HCT116 (cell line): ENCODE data around the gene MAP2K2. TPM values are rescaled to one million over a fixed set of nuclear protein-coding genes. Genes with fewer than 3 reads are reported as not detected.

Source experiments
- ATAC-seq: fragments of 200-7000 bp; cut with Tn5 transposase; 2 replicates; pipeline ENCODE4 v1.9.1; 2020; ENCODE audit warnings: mild to moderate bottlenecking, moderate library complexity
- BruUV-seq: library from RNA; stranded (reverse); fragments of 400-500 nt; replicated peaks from 2 replicates; lab custom pipeline; 2021; lab: Mats Ljungman, UMichigan
- CTCF ChIA-PET: fragments of 300-600 bp; sonication (Branson Sonifier 250); formaldehyde crosslinking; loops from one replicate; lab custom pipeline; 2021; ENCODE audit warnings: antibody characterized with exemption; lab: Charles Lee
- POLR2A ChIA-PET: fragments of 300-600, 350-600 bp; sonication (Branson Sonifier 250); formaldehyde crosslinking; loops from one replicate; lab custom pipeline; 2021; ENCODE audit warnings: antibody characterized with exemption; lab: Charles Lee
- RAD21 ChIA-PET, 2 experiments: fragments of 300-600 bp; sonication (Branson Sonifier 250); formaldehyde crosslinking; loops; one replicate each; lab custom pipeline; 2023; ENCODE audit warnings: low total read pairs in 2 of 2; ENCODE audit not compliant: uncharacterized antibody in 2 of 2, unreplicated experiment in 2 of 2, low non-redundant PET in 1 of 2; lab: Charles Lee
- DNase-seq: peaks from one replicate; pipeline ENCODE4 v3.0.0-alpha.2; 2010; ENCODE audit warnings: low read depth, low spot score
- H2AFZ ChIP-seq: fragments of 200-600 bp; shearing (Covaris generic), sonication (generic); 2 replicates; pipeline ENCODE4 v1.6.1; 2017; ENCODE audit warnings: low read depth, mixed run types, mixed read lengths, antibody characterized with exemption, low read length; ENCODE audit not compliant: poor library complexity, severe bottlenecking
- H3K27ac ChIP-seq: 2 replicates; pipeline ENCODE4 v1.5.1; 2012; ENCODE audit warnings: low read depth, low read length
- H3K27me3 ChIP-seq: fragments of 200-600 bp; sonication (generic); 2 replicates; pipeline ENCODE4 v1.6.1; 2016; ENCODE audit warnings: mixed run types, low read length, mixed read lengths; ENCODE audit not compliant: insufficient read depth
- H3K36me3 ChIP-seq, 2 experiments: fragments of 200-500 bp in 1 of 2; fragments of 200-600 bp in 1 of 2; sonication (Bioruptor generic) in 1 of 2; sonication (generic) in 1 of 2; 2 replicates each; pipeline versions ENCODE4 v1.5.1 to v1.6.1; 2014 to 2016; ENCODE audit warnings: low read length in 2 of 2, inconsistent platforms in 1 of 2, mixed read lengths in 1 of 2, mixed run types in 1 of 2; ENCODE audit not compliant: insufficient read depth in 2 of 2, control insufficient read depth in 1 of 2
- H3K4me1 ChIP-seq, 2 experiments: fragments of 200-600 bp in 1 of 2; sonication (generic) in 1 of 2; 2 replicates each; pipeline versions ENCODE4 v1.5.1 to v1.6.1; 2012 to 2017; ENCODE audit warnings: low read length in 2 of 2, inconsistent platforms in 1 of 2, mild to moderate bottlenecking in 1 of 2, mixed read lengths in 1 of 2, mixed run types in 1 of 2, moderate library complexity in 1 of 2; ENCODE audit not compliant: insufficient read depth in 2 of 2, control insufficient read depth in 1 of 2
- H3K4me2 ChIP-seq: fragments of 200-600 bp; sonication (generic); 2 replicates; pipeline ENCODE4 v1.6.1; 2017; ENCODE audit warnings: mixed run types, low read length, mixed read lengths
- H3K4me3 ChIP-seq, 2 experiments: fragments of 200-600 bp in 1 of 2; sonication (generic) in 1 of 2; replicated peaks in 1 of 2; 2 replicates each; pipeline ENCODE4 v1.5.1; 2011 to 2016; ENCODE audit warnings: low read length in 2 of 2, control low read depth in 1 of 2, low read depth in 1 of 2, mild to moderate bottlenecking in 1 of 2, mixed read lengths in 1 of 2, mixed run types in 1 of 2
- H3K79me2 ChIP-seq: fragments of 200-600 bp; sonication (generic); 2 replicates; pipeline ENCODE4 v1.6.1; 2017; ENCODE audit warnings: mild to moderate bottlenecking, mixed run types, low read length, moderate library complexity, mixed read lengths; ENCODE audit not compliant: insufficient read depth
- H3K9ac ChIP-seq: fragments of 200-600 bp; sonication (generic); 2 replicates; pipeline ENCODE4 v1.6.1; 2016; ENCODE audit warnings: low read length, mixed read lengths
- H3K9me2 ChIP-seq: fragments of 200-600 bp; sonication (generic), shearing (Covaris generic); 2 replicates; pipeline ENCODE4 v1.6.1; 2017; ENCODE audit warnings: mixed run types, mild to moderate bottlenecking, moderate library complexity; ENCODE audit not compliant: insufficient read depth
- H3K9me3 ChIP-seq, 2 experiments: fragments of 200-500 bp in 1 of 2; fragments of 200-600 bp in 1 of 2; sonication (Bioruptor generic) in 1 of 2; sonication (generic) in 1 of 2; 2 replicates each; pipeline ENCODE4 v1.6.1; 2014 to 2017; ENCODE audit warnings: low read length in 2 of 2, mixed read lengths in 2 of 2, inconsistent platforms in 1 of 2, low read depth in 1 of 2, mild to moderate bottlenecking in 1 of 2, mixed run types in 1 of 2, moderate library complexity in 1 of 2; ENCODE audit not compliant: control insufficient read depth in 1 of 2, insufficient read depth in 1 of 2
- H4K20me1 ChIP-seq: fragments of 200-600 bp; sonication (generic), shearing (Covaris generic); 2 replicates; pipeline ENCODE4 v1.6.1; 2017; ENCODE audit warnings: mixed run types, mild to moderate bottlenecking, moderate library complexity; ENCODE audit not compliant: insufficient read depth
- CBX3 ChIP-seq: IDR thresholded peaks from 2 replicates; pipeline ENCODE4 v1.6.1; 2012; ENCODE audit warnings: low read depth
- CEBPB ChIP-seq: IDR thresholded peaks from 2 replicates; pipeline ENCODE4 v1.6.1; 2012; ENCODE audit warnings: low read depth
- EGR1 ChIP-seq: IDR thresholded peaks from 2 replicates; pipeline ENCODE4 v1.6.1; 2012; ENCODE audit warnings: low read depth
- ELF1 ChIP-seq: IDR thresholded peaks from 2 replicates; pipeline ENCODE4 v1.6.1; 2012; ENCODE audit warnings: low read depth, borderline replicate concordance
- EZH2 ChIP-seq: fragments of 200-600 bp; sonication (generic); IDR thresholded peaks from 2 replicates; pipeline ENCODE4 v1.6.1; 2017; ENCODE audit warnings: antibody characterized with exemption, mixed run types
- EZH2phosphoT487 ChIP-seq: fragments of 200-600 bp; IDR thresholded peaks from 2 replicates; pipeline ENCODE4 v1.6.1; 2018; ENCODE audit warnings: antibody characterized with exemption, borderline replicate concordance
- FOSL1 ChIP-seq: IDR thresholded peaks from 2 replicates; pipeline ENCODE4 v1.6.1; 2012; ENCODE audit warnings: low read depth
- MAX ChIP-seq: IDR thresholded peaks from 2 replicates; pipeline ENCODE4 v1.6.1; 2012
- POLR2A ChIP-seq: IDR thresholded peaks from 2 replicates; pipeline ENCODE4 v1.7.0; 2011; ENCODE audit warnings: borderline replicate concordance; ENCODE audit not compliant: insufficient read depth, insufficient read length; ENCODE audit errors: extremely low read depth
- RAD21 ChIP-seq: IDR thresholded peaks from 2 replicates; pipeline ENCODE4 v1.6.1; 2012; ENCODE audit warnings: low read depth, mild to moderate bottlenecking
- SIN3A ChIP-seq: IDR thresholded peaks from 2 replicates; pipeline ENCODE4 v1.6.1; 2012; ENCODE audit warnings: low read depth
- SP1 ChIP-seq: IDR thresholded peaks from 2 replicates; pipeline ENCODE4 v1.6.1; 2012; ENCODE audit warnings: low read depth
- SRF ChIP-seq: IDR thresholded peaks from 2 replicates; pipeline ENCODE4 v1.6.1; 2012; ENCODE audit warnings: low read depth
- TCF7L2 ChIP-seq: IDR thresholded peaks from 2 replicates; pipeline ENCODE4 v1.7.0; 2011; ENCODE audit warnings: borderline replicate concordance, inconsistent platforms; ENCODE audit not compliant: insufficient read depth, insufficient read length; ENCODE audit errors: extremely low read depth
- YY1 ChIP-seq: IDR thresholded peaks from 2 replicates; pipeline ENCODE4 v1.6.1; 2011; ENCODE audit warnings: low read length, low read depth, moderate library complexity, mild to moderate bottlenecking; ENCODE audit not compliant: insufficient replicate concordance; ENCODE audit errors: extremely low read depth
- ZFX ChIP-seq: fragments of 450-650 bp; IDR thresholded peaks from 2 replicates; pipeline ENCODE4 v1.6.1; 2017
- ZNF274 ChIP-seq: fragments of 200-500 bp; sonication (Bioruptor generic); IDR thresholded peaks from 2 replicates; pipeline ENCODE4 v1.6.1; 2014; ENCODE audit warnings: mild to moderate bottlenecking, low read depth, low read length, inconsistent platforms
- intact Hi-C: fragments of 100-400 bp; cut with micrococcal nuclease; formaldehyde crosslinking; loops from 2 replicates; pipeline ENCODE4 v1.10.0; 2022
- total RNA-seq: library from RNA; stranded (reverse); gene quantifications from one replicate; pipeline ENCODE4 v1.2.1, GENCODE V29; 2021; ENCODE audit not compliant: unreplicated experiment
- TF ChIP-seq, protein P1 (sequence below): IDR thresholded peaks from 2 replicates; pipeline ENCODE4 v1.6.1; 2012
- TF ChIP-seq, protein P2 (sequence below): IDR thresholded peaks from 2 replicates; pipeline ENCODE4 v1.6.1; 2012; ENCODE audit warnings: low read depth

Gene MAP2K2
- total RNA-seq, 1 experiment from 2014 or later, result 186 TPM

DNA sequence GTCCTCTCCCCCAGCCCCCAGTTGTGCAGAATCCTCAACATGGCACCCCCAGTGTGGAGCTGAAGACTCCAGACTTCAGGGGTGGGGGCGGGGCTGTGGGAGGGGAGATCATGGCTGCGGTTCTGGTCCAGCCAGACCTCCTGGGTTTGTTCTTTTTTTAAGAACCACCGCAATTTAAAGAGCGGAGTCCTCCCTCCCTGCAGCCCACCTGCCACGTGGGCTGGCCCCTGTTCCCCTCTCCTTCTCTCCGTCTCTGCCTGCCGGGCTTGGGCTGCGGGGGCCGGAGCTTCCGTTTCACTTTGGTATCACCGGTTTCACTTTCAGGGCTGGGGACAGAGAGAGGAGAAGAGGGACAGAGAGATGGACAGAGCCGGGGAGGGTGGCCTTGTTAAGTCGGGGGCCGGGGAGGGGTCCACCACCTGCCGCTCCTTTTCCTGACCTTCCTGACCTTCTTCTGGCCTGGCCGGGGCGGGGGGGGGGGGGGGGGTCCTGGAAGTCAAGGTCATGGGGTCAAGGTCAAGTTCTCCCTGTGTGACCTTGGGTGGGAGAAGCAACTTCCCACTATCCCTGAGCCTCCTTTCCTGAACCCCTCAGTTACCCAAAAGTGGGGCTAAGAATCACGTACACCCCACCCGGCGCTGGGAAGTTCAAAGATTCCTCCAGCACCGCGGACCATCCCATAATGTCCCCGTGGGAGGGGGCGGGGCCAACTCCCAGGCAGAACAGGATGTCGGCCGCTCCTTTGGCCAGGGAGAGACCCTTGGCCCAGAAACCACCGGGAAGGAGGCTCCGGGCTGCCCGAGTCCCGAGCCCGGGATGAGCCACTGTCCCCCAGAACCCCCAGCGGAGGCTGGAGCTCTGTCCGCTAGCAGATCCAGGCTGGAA is 45.9 kb downstream of the MAP2K2 start:
- H3K4me3 ChIP-seq, result no peak overlapping the region
- no peak for DNase-seq
- TF ChIP-seq EGR1 (no peak), ZNF274 (no peak), MAX (no peak), SRF (no peak), TCF7L2 (no peak)
- TF ChIP-seq, protein P1, sequence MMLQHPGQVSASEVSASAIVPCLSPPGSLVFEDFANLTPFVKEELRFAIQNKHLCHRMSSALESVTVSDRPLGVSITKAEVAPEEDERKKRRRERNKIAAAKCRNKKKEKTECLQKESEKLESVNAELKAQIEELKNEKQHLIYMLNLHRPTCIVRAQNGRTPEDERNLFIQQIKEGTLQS, result no peak
- peaks cover 12 to 32% of the 10 kb centered on the region in 2 experiments for H3K4me1 ChIP-seq
- ChIA-PET CTCF (no interaction called here), POLR2A (no interaction called here), RAD21 (no interaction called here)
- H3K27me3 ChIP-seq, result no peaks in the 10 kb centered on the region
- no TSS peak for BruUV-seq
- no peak for ATAC-seq
- intact Hi-C loops, result no loop called here
- no peaks in the 10 kb centered on the region for H4K20me1 ChIP-seq
- no peaks in the 10 kb centered on the region for H3K79me2 ChIP-seq
- H2AFZ ChIP-seq, result no peak overlapping the region
- H3K4me2 ChIP-seq, result no peak overlapping the region
- H3K36me3 ChIP-seq, result no peaks in the 10 kb centered on the region
- no peaks in the 10 kb centered on the region for H3K9me3 ChIP-seq
- H3K9ac ChIP-seq, result no peak overlapping the region
- H3K9me2 ChIP-seq, result no peaks in the 10 kb centered on the region
- H3K27ac ChIP-seq, result no peak overlapping the region

GRCh38 chr19:4077007-4077374 is 46.9 kb downstream of the MAP2K2 start:
- no peak overlapping the region for H2AFZ ChIP-seq
- H4K20me1 ChIP-seq, result no peaks in the 10 kb centered on the region
- H3K9ac ChIP-seq, result no peak overlapping the region
- ATAC-seq (no peak), DNase-seq (no peak)
- no peaks in the 10 kb centered on the region for H3K79me2 ChIP-seq
- H3K27me3 ChIP-seq, result no peaks in the 10 kb centered on the region
- ChIA-PET POLR2A (no interaction called here), CTCF (interaction anchor here (0.6 kb wide), 1 partner anchor 87 kb away, joined by 5 read pairs; no protein-coding TSS in a partner anchor), RAD21 (no interaction called here)
- no peak overlapping the region for H3K27ac ChIP-seq
- H3K9me2 ChIP-seq, result no peaks in the 10 kb centered on the region
- peaks cover 12 to 32% of the 10 kb centered on the region in 2 experiments for H3K4me1 ChIP-seq
- no peak overlapping the region for H3K4me2 ChIP-seq
- no TSS peak for BruUV-seq
- intact Hi-C loops, result no loop called here
- H3K36me3 ChIP-seq, result no peaks in the 10 kb centered on the region
- H3K4me3 ChIP-seq, result no peak overlapping the region
- H3K9me3 ChIP-seq, result no peaks in the 10 kb centered on the region
- TF ChIP-seq ZNF274 (no peak), POLR2A (no peak), YY1 (no peak), ELF1 (no peak), ZFX (no peak), CBX3 (no peak), SIN3A (no peak), RAD21 (no peak), SP1 (no peak), EGR1 (no peak), FOSL1 (no peak), SRF (no peak), EZH2phosphoT487 (no peak), EZH2 (no peak), CEBPB (no peak)
- TF ChIP-seq, protein P2, sequence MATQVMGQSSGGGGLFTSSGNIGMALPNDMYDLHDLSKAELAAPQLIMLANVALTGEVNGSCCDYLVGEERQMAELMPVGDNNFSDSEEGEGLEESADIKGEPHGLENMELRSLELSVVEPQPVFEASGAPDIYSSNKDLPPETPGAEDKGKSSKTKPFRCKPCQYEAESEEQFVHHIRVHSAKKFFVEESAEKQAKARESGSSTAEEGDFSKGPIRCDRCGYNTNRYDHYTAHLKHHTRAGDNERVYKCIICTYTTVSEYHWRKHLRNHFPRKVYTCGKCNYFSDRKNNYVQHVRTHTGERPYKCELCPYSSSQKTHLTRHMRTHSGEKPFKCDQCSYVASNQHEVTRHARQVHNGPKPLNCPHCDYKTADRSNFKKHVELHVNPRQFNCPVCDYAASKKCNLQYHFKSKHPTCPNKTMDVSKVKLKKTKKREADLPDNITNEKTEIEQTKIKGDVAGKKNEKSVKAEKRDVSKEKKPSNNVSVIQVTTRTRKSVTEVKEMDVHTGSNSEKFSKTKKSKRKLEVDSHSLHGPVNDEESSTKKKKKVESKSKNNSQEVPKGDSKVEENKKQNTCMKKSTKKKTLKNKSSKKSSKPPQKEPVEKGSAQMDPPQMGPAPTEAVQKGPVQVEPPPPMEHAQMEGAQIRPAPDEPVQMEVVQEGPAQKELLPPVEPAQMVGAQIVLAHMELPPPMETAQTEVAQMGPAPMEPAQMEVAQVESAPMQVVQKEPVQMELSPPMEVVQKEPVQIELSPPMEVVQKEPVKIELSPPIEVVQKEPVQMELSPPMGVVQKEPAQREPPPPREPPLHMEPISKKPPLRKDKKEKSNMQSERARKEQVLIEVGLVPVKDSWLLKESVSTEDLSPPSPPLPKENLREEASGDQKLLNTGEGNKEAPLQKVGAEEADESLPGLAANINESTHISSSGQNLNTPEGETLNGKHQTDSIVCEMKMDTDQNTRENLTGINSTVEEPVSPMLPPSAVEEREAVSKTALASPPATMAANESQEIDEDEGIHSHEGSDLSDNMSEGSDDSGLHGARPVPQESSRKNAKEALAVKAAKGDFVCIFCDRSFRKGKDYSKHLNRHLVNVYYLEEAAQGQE, result no peak
